HG02571 (cell line): ENCODE results near the gene CENPS.
"Not testable (repeated sequence)": the region's sequence is repeated elsewhere in the genome, so short reads cannot be mapped to it uniquely, and the experiment has no call there.

Experiments used
- ATAC-seq: cut with Tn5 transposase; IDR thresholded peaks from one replicate; pipeline ENCODE4 v1.9.1; 2021; ENCODE audit warnings: mild to moderate bottlenecking, moderate library complexity; ENCODE audit not compliant: unreplicated experiment

The CENPS gene

GRCh38 chr1:10418741-10419140 is 11.5 kb upstream of the CENPS start:
- ATAC-seq: not testable (repeated sequence)

- no peak for ATAC-seq
These were observed 10.9 kb upstream of the CENPS start for GRCh38 chr1:10419351-10419750.

- no peak for ATAC-seq
These were observed 8.6 kb upstream of the CENPS start for GRCh38 chr1:10421637-10422036.

GRCh38 chr1:10424034-10424433 is 6.2 kb upstream of the CENPS start:
- no peak for ATAC-seq

GRCh38 chr1:10424651-10425050 is 5.6 kb upstream of the CENPS start:
- no peak for ATAC-seq

- ATAC-seq: not testable (repeated sequence)
These were observed 4.3 kb upstream of the CENPS start for GRCh38 chr1:10425826-10426534.

- ATAC-seq: not testable (repeated sequence)
These were observed 3.7 kb upstream of the CENPS start for GRCh38 chr1:10426535-10426848.

- ATAC-seq: no peak
These were observed 1.2 kb upstream of the CENPS start for GRCh38 chr1:10428984-10429383.

GRCh38 chr1:10429868-10430215 is 391 bp upstream of the CENPS start:
- ATAC-seq: no peak

GRCh38 chr1:10431070-10431730 is 967 bp downstream of the CENPS start:
- no peak for ATAC-seq

GRCh38 chr1:10432910-10433700 is 2.9 kb downstream of the CENPS start:
- no peak for ATAC-seq

- no peak for ATAC-seq
These were observed 3.6 kb downstream of the CENPS start for GRCh38 chr1:10433790-10434189.

GRCh38 chr1:10434590-10434989 is 4.4 kb downstream of the CENPS start:
- no peak for ATAC-seq

GRCh38 chr1:10437052-10437451 is 6.8 kb downstream of the CENPS start:
- no peak for ATAC-seq

- ATAC-seq: no peak
These were observed 8.5 kb downstream of the CENPS start for GRCh38 chr1:10438677-10439163.

GRCh38 chr1:10440305-10440704 is 10.1 kb downstream of the CENPS start:
- no peak for ATAC-seq

- no peak for ATAC-seq
These were observed 10.6 kb downstream of the CENPS start for GRCh38 chr1:10440794-10441193.

GRCh38 chr1:10444248-10444647 is 14.0 kb downstream of the CENPS start:
- no peak for ATAC-seq

- no peak for ATAC-seq
These were observed 14.7 kb downstream of the CENPS start for GRCh38 chr1:10444795-10445397.

- no peak for ATAC-seq
These were observed 16.7 kb downstream of the CENPS start for GRCh38 chr1:10446790-10447422.

- ATAC-seq: no peak
These were observed 19.5 kb downstream of the CENPS start, which contains the start of gene CORT for GRCh38 chr1:10449751-10450150. Gene CORT (plus strand): TSS chr1:10450031. CDS start chr1:10450224, 193 bp downstream.
